Heart left ventricle (tissue), 13 donors: ENCODE measurements around the gene GPR32.

Source experiments
- CTCF ChIP-seq, 12 donors: fragments of 200-600 bp; sonication (generic) in 4 of 12; IDR thresholded peaks; one replicate each; pipeline versions ENCODE4 v1.5.0 to v1.8.0; 2018 to 2022; ENCODE audit warnings: antibody characterized with exemption in 12 of 12, mild to moderate bottlenecking in 5 of 12
- POLR2A ChIP-seq, 2 donors: fragments of 450-650 bp; IDR thresholded peaks; one replicate each; pipeline ENCODE4 v1.6.1; 2017; ENCODE audit warnings: antibody characterized with exemption in 2 of 2, mild to moderate bottlenecking in 2 of 2, moderate library complexity in 2 of 2
- donor health status: ischemic (EF 13 %, LVEDD 7.1; RV severe dilation, severe dysfunction).
- donor health status: DM: no; HTN: yes; CAD: no.
- donor health status: DM: no; HTN: no; CAD: no.
- donor health status: ischemic (EF 25% LVEDD 6.9; RV normal size, moderate dysfunction).
- donor health status: ischemic (EF 25% LVEDD 5.7; RV mildly dilated, moderate dysfunction).
- donor health status: ischemic (EF 35%, LVEDD 5.7; RV mildly dilated, moderate dysfunction).
- donor health status: nonischemic (EF 11% LVEDD 7.7; RV severe dilation, severe dysfunction).
- donor health status: DM: yes; HTN: yes; CAD: no.
- donor health status: PGD.
- donor health status: ischemic (EF 29% LVEDD 5.4; RV normal size, mild dysfunction).
- donor health status: nonischemic (EF 23%, LVEDD 6.1; RV moderate dilation, normal function).

GRCh38 chr19:50725911-50726230, 44.4 kb upstream of the GPR32 start:
- TF ChIP-seq CTCF (IDR thresholded peaks at IDR 0.05) (no peak), POLR2A (IDR thresholded peaks at IDR 0.05) (no peak)
